GM12872 (cell line): ENCODE results near the gene GAGE12H.
"Not testable (repeated sequence)": the region's sequence is repeated elsewhere in the genome, so short reads cannot be mapped to it uniquely, and the experiment has no call there.

Experiments
- CTCF ChIP-seq: IDR thresholded peaks from 3 replicates; pipeline ENCODE4 v1.5.1; 2011; ENCODE audit warnings: low read depth, mild to moderate bottlenecking, low read length, moderate library complexity; ENCODE audit not compliant: insufficient read depth

The GAGE12H gene

GRCh38 chrX:49598720-49599119, 19.0 kb downstream of the GAGE12H start, which contains the start of gene GAGE1:
Gene GAGE1 (plus strand): TSS chrX:49599020. CDS start chrX:49600175, 1,155 bp downstream.
- TF ChIP-seq CTCF: not testable (repeated sequence)

GRCh38 chrX:49610718-49611310, 31.1 kb downstream of the GAGE12H start:
- TF ChIP-seq CTCF: no peak

GRCh38 chrX:49618574-49618973, 38.8 kb downstream of the GAGE12H start:
- no peak for TF ChIP-seq CTCF

GRCh38 chrX:49627086-49627777, 47.5 kb downstream of the GAGE12H start:
- peak; percentile 49 for TF ChIP-seq CTCF
